Activated naive CD4-positive, alpha-beta T cell treated with anti-CD3 and anti-CD28 coated beads, Interleukin-2, amount 50 U/mL, for 16 hours (primary cell): ENCODE measurements around the gene CENPO.

Source experiments
- DNase-seq: peaks from one replicate; pipeline ENCODE4 v3.0.0-alpha.2; 2020

CENPO gene

DNA sequence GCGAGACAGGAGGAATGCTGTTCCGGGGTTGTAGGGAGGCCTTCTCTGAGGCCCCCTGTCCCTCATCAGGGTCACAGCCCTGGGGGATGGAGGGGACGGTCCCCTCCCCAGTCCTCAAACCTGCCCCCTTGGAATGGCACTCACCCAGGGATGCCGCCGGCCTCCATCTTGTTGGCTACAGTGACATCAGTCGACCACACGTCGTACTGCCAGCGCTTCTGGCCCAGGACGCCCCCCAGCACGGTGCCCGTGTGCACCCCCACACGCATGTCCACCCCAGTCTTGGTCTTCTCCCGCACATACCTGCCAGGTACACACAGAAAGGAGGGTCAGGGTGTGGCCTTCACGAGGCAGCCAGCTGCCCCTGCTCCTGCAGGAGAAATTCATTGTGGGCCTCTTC lies 46.5 kb downstream of the CENPO start:
- no peak for DNase-seq

- no peak for DNase-seq
Observed at GRCh38 chr2:24840164-24840869, 47.1 kb downstream of the CENPO start.

- no peak for DNase-seq
Observed at GRCh38 chr2:24840962-24841945, 48.0 kb downstream of the CENPO start.

GRCh38 chr2:24842081-24843050 lies 49.1 kb downstream of the CENPO start:
- DNase-seq: no peak

GRCh38 chr2:24843330-24843860 lies 50.2 kb downstream of the CENPO start:
- DNase-seq: no peak

- DNase-seq: no peak
Observed at GRCh38 chr2:24844023-24844685, 50.9 kb downstream of the CENPO start.

DNA sequence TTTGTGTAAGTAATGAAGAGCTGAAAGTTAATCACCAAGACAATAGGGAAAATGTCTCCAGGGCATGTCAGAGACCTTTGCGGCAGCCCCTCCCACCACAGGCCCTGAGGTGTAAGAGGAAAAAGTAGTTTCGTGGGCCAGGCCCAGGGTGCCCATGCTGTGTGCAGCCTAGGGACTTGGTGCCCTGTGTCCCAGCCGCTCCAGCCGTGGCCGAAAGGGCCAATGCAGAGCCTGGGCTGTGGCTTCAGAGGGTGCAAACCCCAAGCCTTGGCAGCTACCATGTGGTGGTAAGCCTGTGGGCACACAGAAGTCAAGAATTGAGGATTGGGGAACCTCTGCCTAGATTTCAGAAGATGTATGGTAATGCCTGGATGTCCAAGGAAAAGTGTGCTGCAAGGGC lies 52.5 kb downstream of the CENPO start:
- no peak for DNase-seq

DNA sequence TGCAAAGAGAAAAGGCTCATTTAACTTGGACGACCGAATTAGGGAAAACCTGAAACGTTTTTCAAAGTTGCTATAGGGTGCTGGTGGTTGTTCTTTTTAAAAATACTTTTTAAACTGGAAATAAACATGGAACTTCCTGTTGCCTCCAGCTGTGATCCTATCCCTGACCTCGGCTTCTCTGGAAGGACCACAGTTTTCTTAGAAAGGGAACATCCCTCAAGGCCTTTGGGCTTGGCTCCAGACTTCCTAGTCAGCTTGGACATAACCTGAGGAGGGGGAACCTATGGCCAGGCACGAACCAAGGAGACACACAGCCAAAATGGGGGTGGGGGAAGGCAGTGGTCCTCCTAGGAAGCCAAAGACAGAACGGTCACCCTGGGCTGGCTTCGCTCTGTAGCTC lies 57.7 kb downstream of the CENPO start:
- DNase-seq: no peak

DNA sequence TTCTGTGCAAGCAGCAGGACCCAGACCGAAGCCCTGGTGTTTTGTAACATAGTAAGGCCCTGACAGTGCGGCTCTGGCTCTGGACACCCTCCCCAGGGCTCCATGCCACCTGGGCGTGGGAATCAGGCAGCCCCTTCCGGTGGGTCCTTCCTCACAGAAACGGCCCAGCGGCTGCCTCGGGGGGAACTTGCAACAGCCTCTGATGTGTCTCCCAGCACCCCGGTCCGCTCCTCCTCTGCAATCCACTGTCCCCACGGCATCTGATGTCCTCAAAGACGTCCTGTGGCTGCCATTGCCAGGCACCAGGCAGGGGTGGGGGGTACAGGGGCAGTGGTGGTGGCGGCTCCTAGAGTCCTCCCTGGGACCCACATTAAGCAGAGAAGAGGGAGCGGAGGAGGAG lies 58.8 kb downstream of the CENPO start:
- DNase-seq: no peak

- DNase-seq: no peak
Observed at GRCh38 chr2:24852431-24853020, 59.3 kb downstream of the CENPO start.

DNA sequence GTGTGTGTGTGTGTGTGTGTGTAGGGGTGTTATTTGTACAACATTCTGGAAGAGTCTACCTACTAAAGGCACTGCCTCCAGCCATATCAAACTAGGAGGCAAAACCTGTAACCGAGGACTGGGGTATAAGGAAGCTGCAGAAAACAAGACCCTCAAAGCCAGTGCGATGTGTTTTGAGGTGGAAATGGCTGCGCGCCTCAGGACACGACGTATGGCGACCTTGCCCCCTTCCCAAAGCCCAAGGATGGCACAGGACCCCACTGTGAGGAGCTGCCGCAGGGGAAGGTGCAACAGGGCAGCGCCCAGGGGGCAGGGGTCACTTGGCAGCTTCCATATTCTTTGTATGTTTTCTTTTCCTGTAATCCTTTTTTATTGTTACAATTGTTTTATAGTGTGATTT lies 59.8 kb downstream of the CENPO start:
- no peak for DNase-seq

GRCh38 chr2:24853996-24854395 lies 60.8 kb downstream of the CENPO start:
- DNase-seq: no peak

DNA sequence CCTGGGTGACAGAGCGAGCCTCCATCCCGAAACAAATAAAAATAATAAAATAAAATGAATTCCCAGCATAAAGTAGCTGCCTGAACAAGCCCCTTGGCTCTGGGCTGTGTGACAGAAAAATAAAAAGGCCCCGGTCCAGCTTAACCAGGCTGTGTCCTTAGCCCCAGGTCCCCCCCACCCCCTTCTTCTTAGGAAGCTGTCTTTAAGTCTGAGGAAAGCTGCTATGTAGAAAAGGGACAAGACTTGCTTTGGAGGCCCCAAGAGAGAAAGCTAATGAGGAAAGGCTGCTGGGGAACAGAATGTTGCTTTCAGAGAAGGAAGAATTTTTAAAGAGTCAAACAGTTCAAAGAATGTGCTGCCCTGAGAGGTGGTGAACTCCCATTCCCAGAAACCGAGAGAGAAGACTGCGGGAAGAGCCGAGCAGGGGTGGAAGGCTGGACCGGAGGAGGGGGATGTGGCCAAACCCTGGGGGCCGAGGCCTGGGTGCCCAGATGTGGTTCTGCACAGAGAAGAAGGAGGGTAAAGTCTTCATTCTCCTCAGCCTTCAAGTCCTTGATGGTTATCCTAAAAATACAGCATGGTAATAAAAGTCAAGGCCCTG lies 61.9 kb downstream of the CENPO start:
- no peak for DNase-seq

- no peak for DNase-seq
Observed at GRCh38 chr2:24855726-24856125, 62.5 kb downstream of the CENPO start.

DNA sequence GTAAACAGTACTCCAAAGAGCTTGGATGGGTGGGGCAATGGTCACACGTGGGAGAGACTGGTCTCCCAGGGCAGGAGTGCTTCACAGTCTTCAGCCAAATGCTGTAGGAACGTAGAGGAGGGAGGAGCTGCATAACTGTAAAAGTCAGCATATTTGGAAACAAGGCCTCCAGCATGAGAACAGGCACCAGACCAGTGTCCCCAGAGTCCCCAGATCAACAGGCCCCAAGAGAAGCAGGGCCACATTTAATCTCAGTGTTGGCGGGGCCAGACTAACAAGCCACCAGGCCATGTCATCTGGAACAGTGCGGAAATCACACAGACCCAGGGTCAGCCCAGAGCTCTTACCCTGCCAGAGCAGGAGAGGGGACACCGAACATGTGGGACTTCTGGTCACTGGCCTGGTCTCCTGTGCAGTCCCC lies 63.6 kb downstream of the CENPO start:
- no peak for DNase-seq

DNA sequence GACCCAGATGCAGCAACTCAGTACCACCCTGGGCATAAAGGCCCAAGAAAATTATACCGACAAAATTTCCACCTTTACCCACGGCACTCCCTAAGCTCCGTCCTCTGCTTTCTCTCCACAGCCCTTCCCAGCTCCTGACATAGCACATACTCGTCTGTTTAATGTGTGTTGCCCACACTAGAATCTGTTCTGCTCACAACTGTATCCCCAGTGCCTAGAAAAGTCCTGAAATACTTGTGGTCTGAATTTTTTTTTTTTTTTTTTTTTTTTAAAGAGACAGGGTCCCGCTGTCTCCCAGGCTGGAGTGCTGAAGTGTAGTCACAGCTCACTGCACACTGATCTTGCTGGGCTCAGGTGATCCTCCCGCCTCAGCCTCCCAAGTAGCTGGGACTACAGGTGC lies 64.5 kb downstream of the CENPO start:
- no peak for DNase-seq

GRCh38 chr2:24858996-24859395 lies 65.8 kb downstream of the CENPO start:
- no peak for DNase-seq

- no peak for DNase-seq
Observed at GRCh38 chr2:24859968-24860600, 66.9 kb downstream of the CENPO start.

GRCh38 chr2:24860631-24861030 lies 67.4 kb downstream of the CENPO start:
- no peak for DNase-seq

DNA sequence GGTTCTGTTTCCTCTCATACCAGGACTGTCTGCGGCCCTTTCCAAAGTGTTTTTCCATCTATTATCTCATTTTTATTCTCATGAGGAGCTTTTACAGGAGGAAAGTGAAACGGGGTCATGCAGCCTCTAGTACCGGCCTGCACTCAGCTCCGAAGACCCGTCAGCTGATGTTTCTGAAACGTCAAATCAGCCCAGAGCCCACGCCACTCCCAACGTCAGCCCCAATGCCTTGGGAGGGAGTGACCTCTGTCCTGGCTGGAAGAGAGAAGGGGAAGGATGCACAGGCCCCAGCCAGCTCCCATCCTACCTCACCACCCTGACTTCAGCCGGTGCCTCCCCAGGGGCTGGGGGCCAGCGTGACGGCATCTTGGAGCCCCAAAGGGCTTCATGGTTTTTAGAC lies 68.3 kb downstream of the CENPO start:
- no peak for DNase-seq

GRCh38 chr2:24863641-24864040 lies 70.4 kb downstream of the CENPO start:
- DNase-seq: no peak
